Activated naive CD8-positive, alpha-beta T cell treated with anti-CD3 and anti-CD28 coated beads, Interleukin-2, amount 10 ng/mL, durations not matched to agents 7 days and 5 days (primary cell): ENCODE results near the gene PUM2. TPM values are rescaled to one million over a fixed set of nuclear protein-coding genes. Genes with fewer than 3 reads are reported as not detected.
"Not testable (repeated sequence)": the region's sequence is repeated elsewhere in the genome, so short reads cannot be mapped to it uniquely, and the experiment has no call there.

ENCODE experiments used
- ATAC-seq: fragments of 150-1000 bp; cut with Tn5 transposase; one replicate; pipeline ENCODE4 v1.10.0; 2021; ENCODE audit warnings: low read depth, moderate library complexity
- POLR2A ChIA-PET: fragments of 350-600 bp; sonication (Branson Sonifier 250); formaldehyde crosslinking; loops from one replicate; lab custom pipeline; 2021; ENCODE audit warnings: antibody characterized with exemption; lab: Charles Lee
- DNase-seq: peaks from one replicate; pipeline ENCODE4 v3.0.0; 2021
- H3K27ac Mint-ChIP-seq: one replicate; pipeline ENCODE4 v1.8.0; 2022; ENCODE audit warnings: mild to moderate bottlenecking, mixed read lengths
- H3K27me3 Mint-ChIP-seq: one replicate; pipeline ENCODE4 v1.8.0; 2022; ENCODE audit warnings: mild to moderate bottlenecking, moderate library complexity, mixed read lengths
- H3K36me3 Mint-ChIP-seq: one replicate; pipeline ENCODE4 v1.8.0; 2021; ENCODE audit warnings: mild to moderate bottlenecking, mixed read lengths
- H3K4me1 Mint-ChIP-seq: one replicate; pipeline ENCODE4 v1.8.0; 2021; ENCODE audit warnings: mixed read lengths
- H3K4me3 Mint-ChIP-seq: one replicate; pipeline ENCODE4 v1.8.0; 2022; ENCODE audit warnings: mild to moderate bottlenecking, moderate library complexity, mixed read lengths
- H3K9me3 Mint-ChIP-seq: one replicate; pipeline ENCODE4 v1.8.0; 2021; ENCODE audit warnings: mixed read lengths
- total RNA-seq, 2 experiments: library from RNA; stranded (reverse); gene quantifications; one replicate each; pipeline ENCODE4 v1.2.3, GENCODE V29; 2021

PUM2 gene
- total RNA-seq, 2 experiments from 2014 or later: 133 to 134 TPM

- DNase-seq (no peak), ATAC-seq (no peak)
- peaks cover 6% of the 10 kb centered on the region for H3K36me3 Mint-ChIP-seq
- no peaks in the 10 kb centered on the region for H3K27me3 Mint-ChIP-seq
- POLR2A ChIA-PET: no interaction called here
- no peak overlapping the region for H3K27ac Mint-ChIP-seq
- H3K9me3 Mint-ChIP-seq: no peaks in the 10 kb centered on the region
- no peak overlapping the region for H3K4me3 Mint-ChIP-seq
- peaks cover 8% of the 10 kb centered on the region for H3K4me1 Mint-ChIP-seq
Observed at GRCh38 chr2:20288642-20289340, 61.9 kb downstream of the PUM2 start.

GRCh38 chr2:20282916-20283592 lies 67.6 kb downstream of the PUM2 start:
- Mint-ChIP-seq H3K4me1 (peaks cover 1% of the 10 kb centered on the region), H3K27ac (no peak overlapping the region), H3K9me3 (no peaks in the 10 kb centered on the region), H3K4me3 (no peak overlapping the region), H3K36me3 (peaks cover 18% of the 10 kb centered on the region), H3K27me3 (no peaks in the 10 kb centered on the region)
- DNase-seq (no peak), ATAC-seq (no peak)
- POLR2A ChIA-PET: interaction anchor here (0.6 kb wide), 1 partner anchor 32 kb away, joined by 4 read pairs; no protein-coding TSS in a partner anchor

- no peaks in the 10 kb centered on the region for H3K9me3 Mint-ChIP-seq
- no peak for DNase-seq
- no peak for ATAC-seq
- no peak overlapping the region for H3K27ac Mint-ChIP-seq
- no peaks in the 10 kb centered on the region for H3K27me3 Mint-ChIP-seq
- peaks cover 1% of the 10 kb centered on the region for H3K4me1 Mint-ChIP-seq
- peaks cover 21% of the 10 kb centered on the region for H3K36me3 Mint-ChIP-seq
- H3K4me3 Mint-ChIP-seq: no peak overlapping the region
- POLR2A ChIA-PET: no interaction called here
Observed at GRCh38 chr2:20281876-20282275, 68.8 kb downstream of the PUM2 start.

GRCh38 chr2:20273042-20273441 lies 77.6 kb downstream of the PUM2 start:
- H3K4me3 Mint-ChIP-seq: no peak overlapping the region
- H3K27ac Mint-ChIP-seq: no peak overlapping the region
- ATAC-seq (no peak), DNase-seq (no peak)
- H3K36me3 Mint-ChIP-seq: peaks cover 31% of the 10 kb centered on the region
- no peaks in the 10 kb centered on the region for H3K27me3 Mint-ChIP-seq
- peaks cover 3% of the 10 kb centered on the region for H3K4me1 Mint-ChIP-seq
- POLR2A ChIA-PET: no interaction called here
- H3K9me3 Mint-ChIP-seq: no peaks in the 10 kb centered on the region

GRCh38 chr2:20268317-20268716 lies 82.3 kb downstream of the PUM2 start:
- DNase-seq, ATAC-seq: not testable (repeated sequence)

GRCh38 chr2:20267529-20267928 lies 83.1 kb downstream of the PUM2 start:
- POLR2A ChIA-PET: no interaction called here
- Mint-ChIP-seq H3K4me1 (peaks cover 16% of the 10 kb centered on the region), H3K4me3 (no peak overlapping the region), H3K36me3 (peaks cover 26% of the 10 kb centered on the region), H3K27ac (no peak overlapping the region), H3K27me3 (no peaks in the 10 kb centered on the region), H3K9me3 (no peaks in the 10 kb centered on the region)
- DNase-seq (no peak), ATAC-seq (no peak)

More at GRCh38 chr2:20268317-20268716, 82.3 kb downstream of the PUM2 start:
- H3K27me3 Mint-ChIP-seq, H3K27ac Mint-ChIP-seq, H3K4me3 Mint-ChIP-seq, H3K9me3 Mint-ChIP-seq, POLR2A ChIA-PET: not testable (repeated sequence)
- Mint-ChIP-seq H3K4me1 (peaks cover 16% of the 10 kb centered on the region), H3K36me3 (peaks cover 29% of the 10 kb centered on the region)

- POLR2A ChIA-PET: interaction anchor here (0.7 to 1.0 kb wide), 2 partner anchors 335 to 363 kb away, joined by 3 to 4 read pairs; partner anchors contain the start of gene TTC32
- H3K36me3 Mint-ChIP-seq: peaks cover 15% of the 10 kb centered on the region
- no peak overlapping the region for H3K4me3 Mint-ChIP-seq
- ATAC-seq (no peak), DNase-seq (no peak)
- H3K27ac Mint-ChIP-seq: no peak overlapping the region
- no peaks in the 10 kb centered on the region for H3K27me3 Mint-ChIP-seq
- H3K4me1 Mint-ChIP-seq: peaks cover 16% of the 10 kb centered on the region
- no peaks in the 10 kb centered on the region for H3K9me3 Mint-ChIP-seq
Observed at GRCh38 chr2:20264629-20265028, 86.0 kb downstream of the PUM2 start.

- H3K4me3 Mint-ChIP-seq: no peak overlapping the region
- peaks cover 2% of the 10 kb centered on the region for H3K4me1 Mint-ChIP-seq
- no peaks in the 10 kb centered on the region for H3K27me3 Mint-ChIP-seq
- no peaks in the 10 kb centered on the region for H3K9me3 Mint-ChIP-seq
- POLR2A ChIA-PET: no interaction called here
- no peak overlapping the region for H3K27ac Mint-ChIP-seq
- peaks cover 20% of the 10 kb centered on the region for H3K36me3 Mint-ChIP-seq
- DNase-seq (no peak), ATAC-seq (no peak)
Observed at GRCh38 chr2:20257411-20257810, 93.2 kb downstream of the PUM2 start.

GRCh38 chr2:20254731-20255130 lies 95.9 kb downstream of the PUM2 start:
- no peak overlapping the region for H3K27ac Mint-ChIP-seq
- ATAC-seq: no peak
- no peaks in the 10 kb centered on the region for H3K9me3 Mint-ChIP-seq
- POLR2A ChIA-PET: no interaction called here
- no peak overlapping the region for H3K4me3 Mint-ChIP-seq
- no peaks in the 10 kb centered on the region for H3K27me3 Mint-ChIP-seq
- H3K4me1 Mint-ChIP-seq: peaks cover 5% of the 10 kb centered on the region
- H3K36me3 Mint-ChIP-seq: peaks cover 29% of the 10 kb centered on the region
- DNase-seq: no peak

- POLR2A ChIA-PET: no interaction called here
- no peak overlapping the region for H3K27ac Mint-ChIP-seq
Observed at GRCh38 chr2:20250436-20250835, 100.2 kb downstream of the PUM2 start.

GRCh38 chr2:20249170-20249569 lies 101.5 kb downstream of the PUM2 start:
- no peak for ATAC-seq
- DNase-seq: no peak
- Mint-ChIP-seq H3K4me3 (no peak overlapping the region), H3K4me1 (peaks cover 5% of the 10 kb centered on the region), H3K36me3 (peaks cover 40% of the 10 kb centered on the region), H3K9me3 (no peaks in the 10 kb centered on the region), H3K27me3 (no peaks in the 10 kb centered on the region), H3K27ac (no peak overlapping the region)
- POLR2A ChIA-PET: no interaction called here

More at GRCh38 chr2:20250436-20250835, 100.2 kb downstream of the PUM2 start:
- Mint-ChIP-seq H3K36me3 (peaks cover 45% of the 10 kb centered on the region), H3K4me3 (no peak overlapping the region), H3K9me3 (no peaks in the 10 kb centered on the region), H3K27me3 (no peaks in the 10 kb centered on the region), H3K4me1 (peaks cover 5% of the 10 kb centered on the region)
- no peak for ATAC-seq
- DNase-seq: no peak

GRCh38 chr2:20247084-20247483 lies 103.6 kb downstream of the PUM2 start:
- POLR2A ChIA-PET: no interaction called here
- no peak overlapping the region for H3K27ac Mint-ChIP-seq
- peaks cover under 1% of the 10 kb centered on the region for H3K4me1 Mint-ChIP-seq
- ATAC-seq: no peak
- peaks cover 32% of the 10 kb centered on the region for H3K36me3 Mint-ChIP-seq
- DNase-seq: no peak
- no peaks in the 10 kb centered on the region for H3K9me3 Mint-ChIP-seq
- no peaks in the 10 kb centered on the region for H3K27me3 Mint-ChIP-seq
- no peak overlapping the region for H3K4me3 Mint-ChIP-seq

GRCh38 chr2:20243637-20244036 lies 107.0 kb downstream of the PUM2 start:
- POLR2A ChIA-PET, H3K4me3 Mint-ChIP-seq, H3K27ac Mint-ChIP-seq, H3K9me3 Mint-ChIP-seq, H3K4me1 Mint-ChIP-seq, H3K27me3 Mint-ChIP-seq, DNase-seq, ATAC-seq: not testable (repeated sequence)
- H3K36me3 Mint-ChIP-seq: peaks cover 13% of the 10 kb centered on the region
